ENCODE results near the gene CFAP299.

CFAP299 gene

DNA sequence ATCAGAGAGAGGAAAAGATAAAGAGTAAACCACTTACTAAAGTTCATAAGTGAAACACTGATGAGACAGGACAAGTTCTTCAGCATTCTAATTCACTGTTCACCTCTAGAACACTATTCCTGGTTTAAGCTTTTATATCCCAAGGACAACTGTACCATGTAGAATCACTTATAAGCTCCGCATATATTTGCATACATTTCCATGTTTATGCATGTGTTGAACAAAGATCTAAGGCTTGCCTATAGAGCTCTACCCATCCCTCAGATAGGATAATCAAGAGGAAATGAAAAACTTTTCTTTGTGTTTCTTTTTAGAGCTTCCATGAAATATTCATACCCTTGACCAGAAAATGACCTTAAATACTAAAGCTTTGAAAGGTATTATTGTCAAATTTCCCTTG is 538.0 kb downstream of the CFAP299 start:
- no peak for DNase-seq

DNA sequence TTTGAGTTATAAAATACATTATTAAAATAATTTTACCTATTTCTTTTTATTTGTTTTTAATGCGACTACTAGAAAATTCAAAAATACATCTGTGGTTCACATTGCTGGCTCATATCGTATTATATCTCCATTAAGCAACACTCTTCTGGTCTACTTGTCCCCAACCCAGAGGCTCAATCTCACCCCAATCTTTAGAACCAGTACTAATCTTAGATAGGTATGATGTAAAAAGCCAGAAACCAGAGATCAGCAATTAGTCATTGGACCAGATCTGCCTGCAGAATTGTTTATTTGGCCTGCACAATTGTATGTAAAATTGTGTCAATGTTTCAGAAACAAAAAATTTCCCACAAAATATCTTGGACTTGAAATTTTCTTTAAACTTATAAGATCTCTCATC is 539.4 kb downstream of the CFAP299 start:
- DNase-seq = no peak

DNA sequence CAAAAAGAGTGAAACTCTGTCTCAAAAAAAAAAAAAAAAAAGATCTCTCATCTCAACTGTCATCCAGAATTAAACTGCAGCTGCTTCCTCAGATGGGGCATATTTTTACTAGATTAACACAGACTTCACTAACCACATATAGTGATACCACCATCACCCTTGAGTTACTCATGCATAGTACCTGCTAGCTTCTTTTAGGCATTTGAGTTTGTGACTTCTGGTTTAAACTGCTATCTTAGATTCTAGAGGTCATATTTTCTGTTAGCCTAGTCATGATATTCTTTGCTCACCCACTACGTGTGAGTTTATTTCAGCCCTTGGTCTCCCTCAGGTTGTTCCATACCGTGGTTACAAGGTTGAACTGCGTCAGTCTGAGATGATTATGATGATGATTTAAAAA is 540.1 kb downstream of the CFAP299 start:
- no peak for DNase-seq

DNA sequence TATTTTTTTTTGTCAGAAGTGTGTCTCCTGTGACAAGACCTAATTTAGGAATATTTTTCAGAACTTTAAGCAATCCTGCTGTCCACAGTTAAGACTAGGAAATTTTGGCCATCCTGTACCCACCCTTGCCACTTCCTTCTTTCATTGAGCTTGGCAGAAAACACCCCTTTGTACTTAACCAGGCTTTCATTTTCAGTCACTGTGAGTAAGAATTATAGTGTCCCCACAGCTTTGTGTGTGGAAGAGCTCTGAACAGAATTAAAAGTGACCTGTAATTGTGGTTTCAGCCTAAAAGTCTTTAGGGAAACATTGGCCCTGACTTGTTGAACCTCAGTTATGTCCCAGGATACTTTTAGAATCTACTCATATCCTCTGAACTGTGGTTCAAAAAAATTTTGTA is 541.3 kb downstream of the CFAP299 start:
- no peak for DNase-seq

DNA sequence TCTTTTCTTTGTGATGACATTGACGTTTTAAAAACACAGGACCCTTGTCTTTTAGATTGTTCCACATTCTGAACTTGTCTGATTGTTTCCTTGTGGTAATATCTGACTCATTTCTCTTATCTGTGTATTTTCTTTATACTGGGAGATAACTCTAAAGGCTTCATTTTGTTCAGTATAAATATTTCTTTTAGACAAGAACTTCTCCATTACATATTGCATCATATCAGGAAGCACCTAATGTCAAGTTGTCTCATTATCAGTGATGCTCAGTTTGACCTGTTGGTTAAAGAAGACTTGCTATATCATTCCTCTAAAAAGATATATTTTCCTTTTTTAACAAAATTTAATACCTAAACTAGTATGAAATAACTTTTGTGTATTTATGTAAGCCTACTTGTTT is 542.7 kb downstream of the CFAP299 start:
- no peak for DNase-seq

DNA sequence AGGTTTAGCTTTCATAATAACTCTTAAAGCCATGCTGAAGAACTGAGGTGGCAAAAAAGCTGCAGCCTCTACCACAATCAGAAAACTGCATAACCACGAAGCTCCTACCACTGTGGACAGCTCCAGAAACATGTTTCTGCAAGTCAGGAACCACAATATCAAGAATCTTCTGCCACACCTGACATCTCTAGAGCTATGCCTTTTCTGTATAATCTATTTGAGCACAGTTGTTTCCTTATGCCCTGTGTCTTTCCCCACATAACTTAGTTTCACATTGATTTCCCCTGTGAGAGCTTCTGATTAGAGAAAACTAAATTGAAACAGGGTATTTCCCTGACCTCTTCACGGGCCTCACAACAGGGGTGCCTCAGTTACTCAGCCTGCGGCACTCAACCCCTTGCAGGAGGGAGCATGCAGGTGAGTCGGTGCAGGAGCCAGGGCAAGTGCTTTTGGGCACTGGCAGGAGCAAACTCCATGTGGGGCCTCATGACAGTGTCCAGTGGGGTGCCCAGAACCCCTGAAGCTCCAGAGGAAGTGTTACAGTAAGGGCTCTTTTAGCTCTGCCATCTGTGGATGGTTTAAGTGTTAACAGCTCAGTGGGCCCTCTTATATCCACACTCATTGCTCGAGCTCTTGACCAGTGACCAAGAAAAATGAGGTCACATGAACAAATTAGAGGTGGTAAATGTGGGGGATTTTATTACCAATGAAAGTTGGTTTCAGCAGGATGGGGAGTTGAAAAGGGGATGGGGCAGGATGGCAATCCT is 562.2 kb downstream of the CFAP299 start:
- DNase-seq = no peak

DNA sequence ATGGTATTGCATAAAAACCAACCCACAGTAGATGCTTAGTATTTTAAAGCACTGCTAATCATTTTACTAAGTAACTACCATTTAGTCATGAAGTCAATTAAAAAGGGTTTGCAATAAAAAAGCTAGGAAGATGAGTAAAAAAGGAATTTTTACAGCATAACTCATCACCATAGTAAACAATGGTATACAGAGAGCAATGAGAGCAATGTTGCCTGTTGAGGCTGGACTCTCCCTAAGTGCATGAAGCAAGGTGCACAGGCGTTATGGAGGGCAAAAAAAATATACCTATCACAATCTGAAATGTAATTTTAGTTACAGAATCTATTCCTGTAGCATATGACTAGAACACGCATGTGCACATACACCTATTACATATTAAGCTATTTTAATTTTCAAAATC is 565.4 kb downstream of the CFAP299 start:
- DNase-seq = no peak

DNA sequence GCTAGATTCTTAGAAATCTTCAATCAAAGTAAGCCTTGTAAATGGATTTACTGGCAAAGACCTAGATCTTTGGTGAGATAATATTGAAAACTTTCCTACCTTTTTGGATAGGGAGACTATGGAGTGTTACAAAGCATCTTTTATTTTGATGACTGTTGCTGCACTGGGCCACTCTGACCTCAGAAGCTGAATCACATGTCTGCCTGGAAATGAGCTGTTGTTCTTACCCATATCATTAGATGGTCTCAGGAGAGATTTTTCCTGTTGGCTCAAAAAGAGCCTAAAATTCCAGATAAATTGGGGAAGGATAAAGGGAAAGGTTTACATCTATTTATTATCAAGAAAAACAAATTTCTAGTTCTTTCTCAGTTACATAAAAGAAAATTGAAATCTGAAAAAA is 567.5 kb downstream of the CFAP299 start:
- no peak for DNase-seq

DNA sequence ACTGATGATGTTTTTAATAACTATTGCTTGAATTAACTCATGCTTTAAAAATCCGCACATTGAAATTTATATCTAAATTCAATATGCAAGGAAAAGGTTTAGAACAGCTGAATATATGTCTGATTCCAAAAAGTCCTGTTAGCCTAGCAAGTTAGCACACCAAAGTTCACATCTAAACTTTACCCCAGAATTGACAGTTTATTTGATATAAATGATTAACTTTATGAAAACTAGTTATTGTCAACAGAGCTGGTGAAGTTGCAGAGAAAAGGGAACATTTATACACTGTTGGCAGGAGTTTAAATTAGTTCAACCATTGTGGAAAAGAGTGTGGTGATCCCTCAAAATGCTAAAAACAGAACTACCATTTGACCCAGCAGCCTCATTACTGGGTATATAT is 574.4 kb downstream of the CFAP299 start:
- no peak for DNase-seq

DNA sequence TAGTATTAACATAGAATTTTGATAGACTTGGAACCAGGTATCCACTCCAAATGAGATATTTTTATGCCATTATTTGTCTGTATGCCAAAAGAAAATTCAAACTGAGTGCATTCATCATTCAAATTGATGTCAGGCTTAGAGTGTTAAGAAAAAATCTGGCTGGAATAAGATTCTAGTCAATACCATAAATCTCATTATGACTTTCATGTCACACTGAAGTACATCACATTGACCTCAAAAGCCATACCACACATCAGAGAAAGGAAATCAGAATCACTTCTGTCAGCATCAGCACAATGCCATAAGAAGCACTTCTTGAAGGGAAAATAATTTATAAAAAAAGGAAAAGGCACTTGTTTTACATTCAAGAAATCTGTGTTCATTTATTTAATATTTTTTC is 575.9 kb downstream of the CFAP299 start:
- no peak for DNase-seq

DNA sequence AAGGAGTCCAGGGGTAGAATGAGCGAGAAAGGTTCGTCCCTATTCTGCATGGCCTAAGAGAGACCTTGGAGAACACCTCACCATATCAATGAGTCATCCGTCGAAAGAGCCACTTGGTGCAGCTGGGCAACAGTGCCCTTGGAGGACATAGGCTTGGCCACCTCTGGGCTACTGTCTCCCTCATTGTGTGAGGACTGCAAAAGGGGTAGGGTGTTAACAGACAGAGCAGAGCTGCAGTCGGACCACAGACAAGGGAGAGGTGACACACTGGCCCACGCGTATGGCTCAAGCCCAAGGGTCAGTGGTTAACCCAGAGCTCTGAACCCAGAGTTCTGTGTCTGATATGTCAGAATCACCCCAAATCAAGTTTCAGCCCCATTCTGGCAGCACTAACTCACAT is 576.8 kb downstream of the CFAP299 start:
- no peak for DNase-seq

DNA sequence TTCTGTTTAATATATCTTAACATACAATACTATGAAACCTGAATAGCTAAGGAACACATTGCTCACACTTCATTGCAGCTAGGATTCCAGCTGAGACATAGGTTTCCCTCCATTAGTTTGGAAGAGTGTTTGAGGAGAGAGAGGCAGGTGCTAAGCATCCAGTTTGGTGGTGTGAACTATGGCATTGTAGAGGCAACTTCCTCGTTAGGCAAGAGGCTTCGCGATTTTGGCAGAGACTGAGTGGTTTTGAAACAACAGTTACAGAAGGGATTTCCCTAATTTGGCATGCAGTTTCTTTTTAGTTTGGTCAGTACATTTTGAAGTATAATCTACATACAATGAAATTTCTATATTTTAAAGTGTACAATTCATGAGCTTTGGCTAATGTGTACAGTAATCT is 577.9 kb downstream of the CFAP299 start:
- DNase-seq = no peak

DNA sequence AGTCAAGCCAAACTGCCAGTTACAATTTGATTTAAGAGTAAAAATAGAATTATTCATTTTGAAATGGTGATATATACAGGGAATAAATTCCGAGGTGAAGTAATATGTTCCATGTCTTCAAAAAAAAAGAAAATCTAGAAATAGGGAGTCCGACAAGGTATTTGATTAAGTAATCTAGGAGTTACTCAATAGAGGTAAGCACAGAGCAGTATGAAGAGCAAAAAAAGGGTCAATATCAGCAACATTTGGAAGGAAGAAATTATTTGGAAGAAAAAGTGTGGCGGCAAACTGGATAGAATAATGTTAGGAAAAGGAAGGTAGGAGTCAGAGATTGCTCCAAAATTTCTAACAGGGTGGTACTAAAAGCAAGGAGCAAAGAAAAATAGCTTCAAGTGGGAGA is 581.2 kb downstream of the CFAP299 start:
- no peak for DNase-seq

DNA sequence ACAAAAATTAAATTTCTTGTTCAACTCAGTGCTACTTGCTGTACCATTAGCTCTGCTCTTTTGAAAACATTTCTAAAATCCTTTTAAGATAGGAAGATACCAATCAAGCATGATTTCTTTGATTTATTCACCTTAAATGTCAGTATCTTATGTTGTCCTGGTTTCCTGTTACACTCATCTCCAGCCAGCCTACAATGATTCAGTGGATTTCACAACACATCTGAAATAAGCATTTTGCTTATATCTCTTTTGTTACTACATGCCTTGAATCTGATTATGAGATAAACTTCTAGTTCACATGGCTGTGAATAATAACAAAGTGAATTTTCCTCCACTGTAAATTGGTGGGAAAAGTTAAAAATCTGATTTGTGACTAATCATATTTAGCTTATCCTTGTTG is 582.5 kb downstream of the CFAP299 start:
- no peak for DNase-seq

DNA sequence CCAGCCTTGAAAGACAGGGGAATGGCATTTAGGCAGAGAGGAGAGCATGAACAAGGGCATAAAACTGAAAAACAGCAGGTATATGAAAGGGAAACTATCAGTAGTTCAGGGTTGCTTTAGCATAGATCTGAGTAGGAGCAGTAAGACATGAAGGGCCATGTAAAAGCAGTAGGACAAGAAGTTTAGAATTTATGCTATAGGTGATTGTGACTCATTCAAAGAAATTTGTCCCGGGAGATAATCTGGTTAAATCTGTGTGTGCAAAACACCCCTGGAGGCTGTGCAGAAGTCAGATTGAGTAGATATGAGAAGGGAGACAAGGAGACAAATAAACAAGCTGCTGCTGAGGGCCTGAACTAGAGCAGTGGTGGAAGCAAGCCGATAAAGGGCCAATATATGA is 585.9 kb downstream of the CFAP299 start:
- DNase-seq = no peak

DNA sequence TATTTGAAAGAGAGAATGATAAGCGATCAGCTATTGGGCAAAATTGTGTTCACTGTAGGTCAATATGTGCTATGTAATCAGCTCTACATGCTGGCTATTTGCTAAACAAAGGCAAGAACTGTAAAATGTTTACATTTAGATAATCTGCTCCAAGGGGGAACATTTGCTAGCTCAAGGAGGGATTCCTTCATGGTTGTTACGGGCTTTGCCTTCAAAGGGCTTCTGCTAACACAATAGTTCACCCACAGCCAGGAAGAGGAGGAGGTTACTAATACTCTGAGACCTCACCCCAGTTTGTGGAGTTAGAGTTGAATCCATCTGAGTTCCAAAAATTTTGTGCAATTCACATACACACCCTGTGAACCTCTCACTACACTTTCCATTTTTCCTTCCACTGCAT is 587.4 kb downstream of the CFAP299 start:
- no peak for DNase-seq

DNA sequence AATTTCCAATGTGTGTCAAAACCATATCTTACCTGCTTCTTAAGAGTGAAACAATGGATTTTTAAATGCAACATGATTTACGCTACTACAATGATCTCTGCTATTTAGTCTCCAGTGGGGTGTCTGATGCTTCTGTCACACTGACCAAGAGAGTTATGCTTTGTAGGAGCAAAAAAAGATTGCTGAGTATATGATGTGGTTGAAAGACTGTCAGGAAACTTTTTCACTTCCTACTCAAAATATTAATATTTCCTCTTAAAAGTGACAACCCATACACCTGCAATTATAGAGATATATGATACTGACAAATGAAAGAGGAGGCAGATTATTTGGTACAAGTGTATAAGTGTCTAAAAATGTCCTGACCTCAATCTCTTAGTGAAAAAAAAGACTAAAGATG is 589.8 kb downstream of the CFAP299 start:
- DNase-seq = no peak

DNA sequence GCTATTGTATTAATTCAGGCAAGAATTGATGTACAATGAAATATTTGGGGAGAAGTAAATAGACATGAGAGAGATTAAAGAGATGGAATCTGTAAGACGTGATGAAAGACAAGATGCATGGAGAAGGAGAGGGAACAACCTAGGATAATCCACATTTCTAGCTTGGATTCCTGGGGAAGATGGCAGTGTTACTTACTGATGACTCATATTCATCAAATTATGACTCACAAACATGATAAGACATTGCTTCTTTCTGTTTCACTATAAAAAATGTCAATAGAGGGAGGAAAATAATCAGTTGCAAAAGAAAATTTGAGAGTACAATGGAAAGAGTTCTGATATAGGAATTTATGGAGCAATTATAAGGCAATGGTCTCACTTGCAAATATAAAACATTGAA is 590.9 kb downstream of the CFAP299 start:
- DNase-seq = no peak

DNA sequence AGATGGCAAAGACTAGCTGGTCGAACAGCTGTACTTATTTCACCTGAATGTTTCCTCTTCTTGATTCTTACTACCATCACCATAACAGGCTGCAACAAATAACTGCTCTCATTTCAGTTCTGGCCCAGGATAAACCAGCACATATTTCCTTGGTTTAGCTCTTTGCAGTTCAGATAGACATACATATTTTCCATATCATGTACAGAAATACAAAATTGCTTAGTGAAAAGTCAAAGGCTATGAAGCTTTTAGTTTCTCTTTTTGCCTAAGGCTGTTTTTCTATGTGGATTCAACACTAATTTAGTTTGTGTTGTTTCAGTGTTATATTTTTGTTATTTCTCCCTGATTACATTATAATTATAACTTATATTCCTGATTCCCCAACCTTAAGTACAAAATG is 591.4 kb downstream of the CFAP299 start:
- DNase-seq = no peak

DNA sequence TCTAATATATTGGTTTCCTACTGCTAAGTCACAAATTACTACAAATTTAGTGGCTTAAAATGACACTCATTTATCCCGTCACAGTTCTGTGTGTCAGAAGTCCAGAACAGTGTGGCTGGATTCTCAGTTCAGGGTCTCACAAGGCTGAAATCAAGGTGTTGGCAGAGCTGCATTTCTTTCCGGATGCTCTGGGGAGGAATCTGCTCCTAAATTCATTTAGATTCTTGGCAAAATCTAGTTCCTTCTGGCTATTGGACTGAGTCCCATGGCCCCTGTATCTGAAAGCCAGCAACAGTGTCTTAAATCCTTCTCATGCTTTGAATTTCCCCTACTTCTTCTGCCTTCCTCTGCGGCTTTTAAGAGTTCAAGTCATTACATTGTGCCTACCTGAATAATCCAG is 591.9 kb downstream of the CFAP299 start:
- no peak for DNase-seq

DNA sequence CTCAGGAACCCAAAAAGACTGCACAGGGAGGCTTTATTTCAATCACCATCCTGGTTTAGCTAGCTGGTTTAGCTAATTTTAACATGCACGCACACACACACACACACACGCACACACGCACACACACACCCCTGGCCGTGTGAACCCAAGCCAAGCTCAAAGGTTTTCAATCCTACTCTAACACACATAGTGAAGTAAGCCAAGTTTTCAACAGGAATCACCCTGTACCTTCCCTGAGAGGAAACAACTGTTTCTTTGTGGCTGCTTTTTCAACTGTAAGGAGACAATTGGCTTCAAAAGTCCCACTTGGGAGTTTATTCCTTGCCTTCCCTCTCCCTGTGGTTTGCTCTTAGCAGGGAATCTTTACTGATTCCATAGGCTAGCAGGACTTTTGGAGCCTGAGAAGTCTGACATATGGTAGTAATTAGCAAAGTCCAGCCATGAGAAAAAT is 596.1 kb downstream of the CFAP299 start:
- no peak for DNase-seq

DNA sequence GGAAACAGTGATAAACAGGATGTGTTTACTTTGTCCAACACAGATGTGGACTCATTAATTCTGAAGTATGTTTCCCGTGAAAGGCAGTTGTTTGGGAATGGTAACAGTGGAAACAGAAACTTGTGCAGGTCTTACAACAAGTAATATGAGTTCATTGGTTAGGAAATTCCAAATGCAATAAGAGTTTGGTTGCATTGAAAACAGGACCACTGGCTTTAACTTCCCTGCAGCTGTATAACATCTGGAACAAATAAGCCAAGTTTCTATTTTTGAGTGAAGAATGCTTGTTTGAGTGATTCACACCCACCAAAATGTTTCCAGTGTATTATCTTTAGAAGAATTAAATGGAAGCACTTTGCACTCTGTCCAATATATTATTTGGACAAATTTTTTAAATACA is 612.6 kb downstream of the CFAP299 start:
- DNase-seq = no peak

DNA sequence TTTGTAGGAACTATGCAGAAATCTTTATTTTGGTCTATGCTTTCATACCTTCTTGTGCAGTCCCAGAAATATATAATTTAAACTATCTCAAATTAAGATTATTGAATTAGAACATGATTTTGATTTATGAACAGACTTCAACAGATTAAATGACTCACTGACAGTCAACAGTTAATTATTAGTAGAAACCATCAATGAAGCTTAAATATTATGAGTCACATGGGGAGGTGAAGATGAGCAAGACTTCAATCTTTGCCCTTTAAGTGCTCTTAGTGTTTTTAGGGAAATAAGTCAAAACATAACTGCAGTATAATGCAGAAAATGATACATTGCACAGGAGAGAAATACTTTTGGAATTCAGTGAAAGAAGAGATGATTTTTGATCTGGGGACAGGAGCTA is 613.5 kb downstream of the CFAP299 start:
- no peak for DNase-seq

DNA sequence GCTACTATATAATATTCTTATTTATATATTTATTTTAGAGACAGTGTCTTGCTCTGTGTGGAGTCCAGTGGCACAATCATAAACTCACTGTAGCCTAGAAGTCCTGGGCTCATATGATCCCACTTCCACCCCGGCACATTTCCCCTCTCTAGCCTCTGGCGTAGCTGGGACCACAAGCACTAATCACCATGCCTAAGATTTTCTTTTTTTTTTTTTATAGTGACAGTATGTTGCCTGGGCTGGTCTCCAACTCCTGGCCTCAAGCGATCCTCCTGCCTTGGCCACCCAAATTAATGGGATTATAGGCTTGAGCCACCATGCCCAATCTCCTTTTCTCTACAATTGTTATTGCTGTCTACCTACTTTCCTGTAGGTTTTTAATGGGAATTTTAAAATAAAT is 620.9 kb downstream of the CFAP299 start:
- no peak for DNase-seq

DNA sequence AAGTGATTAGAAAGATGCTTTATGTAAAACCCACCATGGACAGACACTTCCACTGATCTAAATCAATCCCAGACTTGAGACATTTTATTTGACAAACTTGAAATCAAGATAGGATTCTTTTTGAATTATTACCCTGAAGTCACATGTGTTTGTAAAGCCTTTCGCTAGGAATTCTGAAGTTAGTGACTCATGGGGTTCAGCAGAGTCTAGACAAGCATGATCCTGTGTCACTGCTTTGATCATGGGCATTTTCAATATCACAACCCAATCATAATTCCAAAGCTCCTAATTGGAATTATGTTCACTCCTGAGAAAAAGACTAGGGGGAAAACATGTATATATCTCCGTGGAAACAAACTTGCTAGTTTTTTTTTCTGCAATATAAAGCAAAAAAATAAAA is 627.5 kb downstream of the CFAP299 start:
- DNase-seq = no peak

DNA sequence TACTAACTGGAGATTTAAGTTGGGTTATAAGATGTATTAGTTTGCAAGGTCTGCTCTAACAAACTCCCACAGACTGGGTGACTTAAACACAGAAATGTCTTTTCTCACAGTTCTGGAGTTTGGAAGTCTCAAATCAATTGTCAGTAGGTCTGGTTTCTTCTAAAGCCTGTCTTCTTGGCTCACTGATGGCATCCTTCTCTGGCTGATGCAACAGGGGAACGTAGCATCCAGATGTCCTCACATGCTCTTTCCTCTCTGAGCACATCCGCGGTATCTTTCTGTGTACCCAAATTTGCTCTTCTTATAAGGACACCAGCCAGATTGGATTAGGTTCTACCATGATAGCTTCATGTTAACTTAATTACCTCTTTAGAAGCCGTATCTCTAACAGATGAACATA is 631.8 kb downstream of the CFAP299 start:
- no peak for DNase-seq

Data from activated naive CD4-positive, alpha-beta T cell treated with anti-CD3 and anti-CD28 coated beads, Interleukin-2, amount 50 U/mL, for 16 hours (primary cell).